Activated naive CD8-positive, alpha-beta T cell treated with anti-CD3 and anti-CD28 coated beads for 36 hours (primary cell): Measurements from ENCODE around the gene RAPGEFL1. TPM values are rescaled to one million over a fixed set of nuclear protein-coding genes. Genes with fewer than 3 reads are reported as not detected.

Experiments used
- total RNA-seq, 2 experiments: library from RNA; stranded (reverse); gene quantifications; one replicate each; pipeline ENCODE4 v1.2.3, GENCODE V29; 2021

Gene RAPGEFL1
- total RNA-seq, 2 experiments from 2014 or later: 4.3 to 5.1 TPM

Other genes starting within 250 kb of the RAPGEFL1 start
- 10 to 100 TPM; 59.1 to 62.3 TPM for gene ORMDL3, start 249.9 kb upstream of the RAPGEFL1 start, total RNA-seq
- not detected for gene LRRC3C, start 249.7 kb upstream of the RAPGEFL1 start, total RNA-seq
- gene GSDMA, start 214.5 kb upstream of the RAPGEFL1 start, total RNA-seq: under 1 TPM; 0.14 to 0.16 TPM
- 100 to 1,000 TPM; 173 to 177 TPM for gene PSMD3, start 196.7 kb upstream of the RAPGEFL1 start, total RNA-seq
- gene CSF3, start 162.0 kb upstream of the RAPGEFL1 start, total RNA-seq: not detected
- 100 to 1,000 TPM; 103 to 107 TPM for gene MED24, start 123.1 kb upstream of the RAPGEFL1 start, total RNA-seq
- 10 to 100 TPM; 11.4 to 12.1 TPM for gene THRA, start 114.5 kb upstream of the RAPGEFL1 start, total RNA-seq
- 1 to 10 TPM; 4.8 to 5.8 TPM for gene NR1D1, start 76.9 kb upstream of the RAPGEFL1 start, total RNA-seq
- gene MSL1, start 55.5 kb upstream of the RAPGEFL1 start, total RNA-seq: 10 to 100 TPM; 62.7 to 66.7 TPM
- gene CASC3, start 36.9 kb upstream of the RAPGEFL1 start, total RNA-seq: 10 to 100 TPM; 74.5 to 77.0 TPM
- 10 to 100 TPM; 15.7 to 17.4 TPM for gene WIPF2, start 41.8 kb downstream of the RAPGEFL1 start, total RNA-seq
- 100 to 1,000 TPM; 144 to 149 TPM for gene CDC6, start 110.4 kb downstream of the RAPGEFL1 start, total RNA-seq
- 10 to 100 TPM; 31.2 to 33.3 TPM for gene RARA, start 131.7 kb downstream of the RAPGEFL1 start, total RNA-seq
- not detected for gene GJD3, start 187.3 kb downstream of the RAPGEFL1 start, total RNA-seq
- 100 to 1,000 TPM; 244 to 245 TPM for gene TOP2A, start 240.4 kb downstream of the RAPGEFL1 start, total RNA-seq